Heart right ventricle (tissue), 16 donors: ENCODE measurements around the gene CTDSPL. TPM values are rescaled to one million over a fixed set of nuclear protein-coding genes. Genes with fewer than 3 reads are reported as not detected.

Source experiments
- ATAC-seq, 8 donors: fragments of 200-7000 bp; cut with Tn5 transposase; one replicate each; pipeline ENCODE4 v1.9.1; 2020; ENCODE audit warnings: mild to moderate bottlenecking in 8 of 8, moderate library complexity in 8 of 8, moderate number of reproducible peaks in 1 of 8
- DNase-seq, 2 donors: peaks; one replicate each; pipeline ENCODE4 v3.0.0-alpha.2; 2020
- H3K27ac ChIP-seq, 10 donors: fragments of 200-600 bp; sonication (generic) in 2 of 10; one replicate each; pipeline versions ENCODE4 v1.5.0 to v1.8.0; 2020 to 2022; ENCODE audit warnings: mild to moderate bottlenecking in 3 of 10
- H3K27me3 ChIP-seq, 7 donors: fragments of 200-600 bp; one replicate each; pipeline ENCODE4 v1.8.0; 2021 to 2022; ENCODE audit warnings: mild to moderate bottlenecking in 2 of 7
- H3K36me3 ChIP-seq, 9 donors: fragments of 200-600 bp; sonication (generic) in 1 of 9; one replicate each; pipeline versions ENCODE4 v1.5.0 to v1.8.0; 2020 to 2022; ENCODE audit warnings: mild to moderate bottlenecking in 2 of 9
- H3K4me1 ChIP-seq, 9 donors: fragments of 200-600 bp; sonication (generic) in 1 of 9; one replicate each; pipeline versions ENCODE4 v1.5.0 to v1.8.0; 2020 to 2022; ENCODE audit warnings: mild to moderate bottlenecking in 4 of 9
- H3K4me3 ChIP-seq, 10 donors: fragments of 200-600 bp; sonication (generic) in 2 of 10; one replicate each; pipeline versions ENCODE4 v1.5.0 to v1.8.0; 2020 to 2022; ENCODE audit warnings: mild to moderate bottlenecking in 7 of 10, moderate library complexity in 2 of 10
- H3K9me3 ChIP-seq, 11 donors: fragments of 200-600 bp in 10 of 11; sonication (generic) in 2 of 11; one replicate each; pipeline versions ENCODE4 v1.5.0 to v1.8.0; 2013 to 2022; ENCODE audit warnings: mild to moderate bottlenecking in 2 of 11, control low read depth in 1 of 11, moderate library complexity in 1 of 11
- CTCF ChIP-seq, 9 donors: fragments of 200-600 bp; sonication (generic) in 2 of 9; IDR thresholded peaks; one replicate each; pipeline versions ENCODE4 v1.5.0 to v1.8.0; 2021 to 2022; ENCODE audit warnings: antibody characterized with exemption in 9 of 9, mild to moderate bottlenecking in 5 of 9, moderate library complexity in 1 of 9
- WGBS, 2 donors: extraction: QIAGEN DNeasy Blood & Tissue Kit; methylation state at CpG; one replicate each; pipeline ENCODE4 v1.1.7; 2013; ENCODE audit warnings: inconsistent platforms in 1 of 2; 5-methylcytosine and 5-hydroxymethylcytosine counted together
- intact Hi-C, 10 donors: fragments of 100-400 bp; cut with DNase I; formaldehyde crosslinking; loops; one replicate each; pipeline versions ENCODE4 v1.11.1 to v1.14.2; 2022
- polyA plus RNA-seq, 2 donors: library from polyadenylated mRNA; stranded (reverse); fragments of 200-250 nt; gene quantifications; one replicate each; pipeline ENCODE4 v1.2.3, GENCODE V29; 2013
- total RNA-seq, 10 donors: library from RNA; stranded (reverse); fragmentation: NEBNext Ultra II Directional in 3 of 10; extraction: Animal tissue kit (Norgen Biotek cat#: 25700) in 3 of 10; gene quantifications; one replicate each; pipeline versions ENCODE4 v1.2.1 to v1.2.4, GENCODE V29; 2021 to 2023
- donor health status: Arrhythmogenic right ventricular cardiomyopathy.
- donor health status: ischemic (EF 13 %, LVEDD 7.1; RV severe dilation, severe dysfunction).
- donor health status: healthy with polysubstance abuse.
- donor health status: DM: no; HTN: yes; CAD: no.
- donor health status: DM: no; HTN: no; CAD: no.
- donor health status: ischemic (EF 25% LVEDD 6.9; RV normal size, moderate dysfunction).
- donor health status: ischemic (EF 25% LVEDD 5.7; RV mildly dilated, moderate dysfunction).
- donor health status: healthy.
- donor health status: DM: yes; HTN: yes; CAD: no.
- donor health status: Ischemic cardiomyopathy.
- donor health status: ischemic (EF 35%, LVEDD 5.7; RV mildly dilated, moderate dysfunction).
- donor health status: nonischemic (EF 11% LVEDD 7.7; RV severe dilation, severe dysfunction).
- donor health status: DM: yes; HTN: yes; CAD: no.
- donor health status: PGD.
- donor health status: ischemic (EF 29% LVEDD 5.4; RV normal size, mild dysfunction).
- donor health status: nonischemic (EF 23%, LVEDD 6.1; RV moderate dilation, normal function).

The CTDSPL gene
- total and polyA plus RNA-seq, 12 donors, result 5.4 to 51.5 (median 41.2) TPM

- TF ChIP-seq CTCF (IDR thresholded peaks at IDR 0.05), result no peak
- no peaks in the 10 kb centered on the region for H3K9me3 ChIP-seq
- WGBS, 2 donors, result 85 to 93% methylated on average over 2 of the region's 2 CpGs
- intact Hi-C loops, result loop anchor here in 2 of 10 donors (2.0 to 5.0 kb wide), 2 partner anchors 141 to 143 kb away; no protein-coding TSS in a partner anchor
- no peak overlapping the region for H3K4me3 ChIP-seq
- DNase-seq (no peak), ATAC-seq (no peak)
- H3K4me1 ChIP-seq, result peaks cover 13 to 57% (median 42%) of the 10 kb centered on the region in 9 donors
- H3K36me3 ChIP-seq, result no peaks in the 10 kb centered on the region
- H3K27ac ChIP-seq, result peak overlapping the region in 9 of 10 donors; percentile 76 to 94 (median 86)
- no peaks in the 10 kb centered on the region for H3K27me3 ChIP-seq
Observed at GRCh38 chr3:37859354-37859753, 2.3 kb upstream of the CTDSPL start.

- TF ChIP-seq CTCF (IDR thresholded peaks at IDR 0.05), result no peak
- peaks cover 13 to 58% (median 47%) of the 10 kb centered on the region in 9 donors for H3K4me1 ChIP-seq
- no peaks in the 10 kb centered on the region for H3K36me3 ChIP-seq
- no peak for ATAC-seq
- intact Hi-C loops, result loop anchor here in 2 of 10 donors (2.0 to 5.0 kb wide), 2 partner anchors 141 to 142 kb away; no protein-coding TSS in a partner anchor
- peak overlapping the region; percentile 24 to 94 (median 84) for H3K27ac ChIP-seq
- H3K9me3 ChIP-seq, result no peaks in the 10 kb centered on the region
- peak overlapping the region in 3 of 10 donors; percentile 70 to 78 (median 72) for H3K4me3 ChIP-seq
- WGBS, 2 donors, result 83 to 85% methylated on average over 6 of the region's 6 CpGs
- no peak for DNase-seq
- H3K27me3 ChIP-seq, result no peaks in the 10 kb centered on the region
Observed at GRCh38 chr3:37859908-37860199, 1.8 kb upstream of the CTDSPL start.

GRCh38 chr3:37862219-37862902 lies 681 bp downstream of the CTDSPL start:
- Histone ChIP-seq H3K27me3 (no peaks in the 10 kb centered on the region), H3K4me1 (peaks cover 10 to 51% (median 44%) of the 10 kb centered on the region in 9 donors), H3K27ac (peak overlapping the region; percentile 69 to 92 (median 87)), H3K4me3 (peak overlapping the region; percentile 65 to 83 (median 74)), H3K9me3 (peaks cover 0 to 6% (median 0%) of the 10 kb centered on the region in 11 donors), H3K36me3 (no peaks in the 10 kb centered on the region)
- ATAC-seq, result peak; percentile 4 to 33 (median 27)
- peak; percentile 52 to 63 for DNase-seq
- TF ChIP-seq CTCF (IDR thresholded peaks at IDR 0.05), result no peak
- WGBS, 2 donors, result 5 to 8% methylated on average over 36 to 38 of the region's 38 CpGs
- intact Hi-C loops, result no loop called here

- DNase-seq (no peak), ATAC-seq (peak in 1 of 8 donors; percentile 50)
- Histone ChIP-seq H3K27me3 (no peaks in the 10 kb centered on the region), H3K4me3 (peak overlapping the region in 9 of 10 donors; percentile 69 to 83 (median 75)), H3K27ac (peak overlapping the region; percentile 69 to 92 (median 87)), H3K4me1 (peaks cover 10 to 51% (median 44%) of the 10 kb centered on the region in 9 donors), H3K36me3 (no peaks in the 10 kb centered on the region), H3K9me3 (peaks cover 0 to 10% (median 0%) of the 10 kb centered on the region in 11 donors)
- TF ChIP-seq CTCF (IDR thresholded peaks at IDR 0.05), result peak in 1 of 9 donors; percentile 13
- 35 to 46% methylated on average over 13 of the region's 13 CpGs for WGBS, 2 donors
- intact Hi-C loops, result loop anchor here in 1 of 10 donors (1.0 kb wide), 1 partner anchor 30 kb away; no protein-coding TSS in a partner anchor
Observed at GRCh38 chr3:37862903-37863815, 1.5 kb downstream of the CTDSPL start.
